IPS-NIHi7 (cell line): ENCODE data around the gene CEP85.

Experiments
- DNase-seq: peaks from one replicate; pipeline ENCODE4 v3.0.0; 2012; ENCODE audit warnings: mixed read lengths; ENCODE audit errors: extremely low spot score

Gene CEP85

DNA sequence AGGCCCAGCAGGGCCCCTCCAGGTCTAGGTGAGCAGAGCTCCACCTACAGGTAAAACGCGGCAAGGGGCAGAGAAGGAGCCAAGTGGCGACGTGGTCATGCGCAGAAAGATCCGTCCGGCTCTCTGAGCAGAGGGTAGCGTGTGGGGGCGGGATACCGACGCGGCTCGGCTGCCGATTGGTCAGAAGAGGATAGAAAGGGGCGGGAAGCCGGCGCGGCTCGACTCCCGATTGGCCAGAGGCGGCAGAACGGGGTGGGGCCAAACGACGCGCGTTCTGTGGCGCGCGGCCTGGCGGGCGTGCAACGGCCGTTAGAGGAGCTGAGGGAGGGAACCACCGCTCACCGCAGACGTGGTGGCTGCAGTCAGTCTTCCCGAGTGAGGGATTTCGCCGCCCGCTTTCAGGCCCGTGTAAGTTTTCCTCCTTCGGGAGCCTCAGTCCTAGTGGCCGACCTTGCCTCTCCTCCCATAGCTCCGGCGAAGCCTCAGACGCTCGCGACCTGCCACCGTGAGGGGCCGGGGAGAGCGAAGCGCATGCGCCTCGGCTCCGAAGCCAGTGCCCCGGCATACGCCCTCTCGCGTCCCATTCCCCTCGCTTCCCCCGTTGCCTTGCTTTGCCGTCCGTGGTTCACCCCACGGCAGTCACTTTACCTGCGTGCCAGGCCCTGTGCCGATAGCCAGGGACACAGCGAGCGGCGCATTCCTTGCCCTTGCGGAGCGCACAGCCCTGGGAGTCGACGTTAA lies at the start of gene CEP85:
Gene CEP85 (plus strand): TSS at position 298 of the 741 bp plus-strand sequence. CDS start 5,584 bp downstream, outside the sequence.
- peak; percentile 100 for DNase-seq

DNA sequence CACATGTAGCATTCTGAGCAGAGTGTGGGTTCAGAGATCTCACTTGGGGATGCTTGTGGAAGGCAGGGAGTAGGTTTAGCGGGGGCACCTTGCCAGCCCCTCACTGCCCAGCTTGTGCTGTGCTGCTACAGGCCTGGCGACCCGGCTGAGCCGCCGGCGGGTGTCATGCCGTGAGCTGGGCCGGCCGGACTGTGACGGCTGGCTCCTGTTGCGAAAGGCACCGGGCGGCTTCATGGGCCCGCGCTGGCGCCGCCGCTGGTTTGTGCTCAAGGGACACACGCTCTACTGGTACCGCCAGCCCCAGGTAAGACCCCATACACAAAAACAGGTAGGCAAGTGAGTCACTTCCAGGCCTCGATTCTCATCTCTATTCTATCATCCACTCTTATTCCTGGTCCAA lies 49.1 kb upstream of the CEP85 start:
- DNase-seq, result no peak

- no peak for DNase-seq
These were observed 46.1 kb upstream of the CEP85 start for GRCh38 chr1:26187882-26188281.

DNA sequence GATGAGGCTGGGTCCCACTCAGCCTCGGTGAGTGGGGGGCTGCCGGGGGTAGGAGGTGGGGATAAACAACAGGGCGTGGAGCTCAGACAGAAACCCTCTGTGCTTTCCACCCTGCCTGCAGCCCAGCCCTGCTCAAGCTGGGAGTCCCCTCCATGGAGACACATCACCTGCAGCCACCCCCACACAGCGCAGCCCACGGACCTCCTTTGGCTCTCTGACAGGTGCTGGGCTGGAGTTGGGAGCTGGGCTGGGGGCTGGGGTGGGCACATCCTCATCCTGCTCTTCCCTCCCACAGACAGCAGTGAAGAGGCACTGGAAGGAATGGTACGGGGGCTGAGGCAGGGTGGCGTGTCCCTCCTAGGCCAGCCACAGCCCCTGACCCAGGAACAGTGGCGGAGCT lies 45.5 kb upstream of the CEP85 start:
- DNase-seq, result no peak

GRCh38 chr1:26189331-26189730 lies 44.7 kb upstream of the CEP85 start:
- DNase-seq, result no peak

DNA sequence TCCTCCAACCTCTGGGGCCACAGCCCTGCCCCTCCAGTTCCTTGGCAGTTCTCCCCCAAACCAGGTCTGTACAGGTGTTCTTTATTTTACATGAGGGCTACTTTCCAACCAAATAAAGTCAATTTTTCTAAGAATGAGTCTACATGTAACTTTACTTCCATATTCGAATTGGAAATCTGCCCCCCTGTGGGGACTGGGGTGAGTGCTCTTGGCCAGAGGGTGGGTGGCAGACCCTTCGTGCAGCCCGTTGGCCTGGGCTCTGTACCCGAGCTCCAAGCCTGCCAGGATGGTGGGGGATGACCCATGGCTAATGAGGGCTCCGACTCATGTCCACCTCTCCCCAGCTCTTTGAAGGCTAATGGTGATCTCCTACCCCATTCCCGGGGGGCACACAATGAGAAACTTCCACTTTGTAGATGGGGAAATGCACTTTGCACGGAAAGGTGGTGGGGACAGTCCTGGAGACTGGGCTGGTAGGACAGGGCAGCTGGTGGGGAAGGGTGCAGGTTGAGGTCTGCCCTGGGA lies 44.2 kb upstream of the CEP85 start:
- no peak for DNase-seq

DNA sequence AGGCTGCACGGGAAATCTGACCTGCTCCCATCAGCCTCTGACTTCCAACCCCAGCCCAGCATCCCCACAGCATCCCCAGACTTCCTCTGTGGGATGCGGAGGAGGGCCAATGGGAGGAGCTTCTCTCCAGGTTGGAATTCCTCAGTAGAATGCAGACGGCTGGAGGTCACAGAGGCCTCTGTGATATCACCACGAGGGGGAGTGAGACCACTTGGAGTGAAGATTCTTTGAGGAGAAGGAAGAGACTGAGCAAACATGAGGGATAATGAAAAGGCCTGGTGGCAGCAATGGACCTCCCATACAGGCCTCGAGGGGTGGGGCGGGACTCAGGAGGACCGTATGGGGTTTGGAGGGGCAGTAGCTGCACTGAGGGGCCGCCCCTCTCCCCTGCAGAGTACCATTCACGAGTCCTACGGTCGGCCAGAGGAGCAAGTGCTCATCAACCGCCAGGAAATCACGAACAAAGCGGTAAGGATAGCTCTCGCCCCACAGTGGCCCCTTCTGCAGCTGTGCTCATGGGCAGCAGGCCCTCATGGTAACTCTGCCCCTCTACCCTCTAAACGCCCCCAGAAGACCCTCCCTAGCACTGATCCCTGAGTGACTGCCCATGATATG lies 43.5 kb upstream of the CEP85 start, which contains the start of gene CATSPER4:
Gene CATSPER4 (plus strand): TSS at position 230 of the 615 bp plus-strand sequence. CDS start 26 bp downstream, at position 256.
- peak; percentile 96 for DNase-seq

DNA sequence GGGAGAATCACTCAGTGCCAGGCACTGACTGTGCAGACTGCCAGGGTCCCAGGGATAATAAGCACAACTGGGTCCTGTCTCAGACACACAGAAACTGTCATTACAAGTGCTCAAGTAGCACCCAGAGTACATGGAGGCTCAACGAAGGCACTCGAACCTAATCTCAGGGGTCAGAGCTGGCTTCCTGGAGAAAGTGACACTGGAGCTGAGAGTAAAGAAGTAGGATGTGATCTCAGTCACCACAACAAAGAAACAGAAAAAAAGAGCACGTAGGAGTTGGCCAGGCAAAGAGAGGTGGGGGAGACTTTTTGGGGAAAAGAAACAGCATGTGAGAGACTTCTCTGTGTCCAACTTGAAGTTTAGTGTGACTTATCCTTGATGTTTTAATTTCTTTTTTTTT lies 42.3 kb upstream of the CEP85 start:
- DNase-seq, result no peak

DNA sequence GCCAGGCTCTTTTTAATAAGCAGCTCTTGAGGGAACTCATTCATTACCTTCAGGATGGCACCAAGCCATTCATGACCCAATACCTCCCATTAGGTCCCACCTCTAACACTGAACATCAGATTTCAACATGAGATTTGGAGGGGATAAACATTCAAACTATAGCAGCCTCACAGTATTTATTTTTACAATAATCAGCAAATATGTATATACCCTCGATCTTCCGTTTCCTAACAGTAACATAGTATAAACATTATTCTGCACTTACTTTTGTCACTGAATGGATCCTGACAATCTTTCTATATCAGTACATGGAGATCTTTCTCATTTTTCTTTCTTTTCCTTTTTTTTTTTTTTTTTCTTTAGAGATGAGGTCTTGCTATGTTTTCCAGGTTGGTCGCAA lies 38.2 kb upstream of the CEP85 start:
- DNase-seq, result no peak

DNA sequence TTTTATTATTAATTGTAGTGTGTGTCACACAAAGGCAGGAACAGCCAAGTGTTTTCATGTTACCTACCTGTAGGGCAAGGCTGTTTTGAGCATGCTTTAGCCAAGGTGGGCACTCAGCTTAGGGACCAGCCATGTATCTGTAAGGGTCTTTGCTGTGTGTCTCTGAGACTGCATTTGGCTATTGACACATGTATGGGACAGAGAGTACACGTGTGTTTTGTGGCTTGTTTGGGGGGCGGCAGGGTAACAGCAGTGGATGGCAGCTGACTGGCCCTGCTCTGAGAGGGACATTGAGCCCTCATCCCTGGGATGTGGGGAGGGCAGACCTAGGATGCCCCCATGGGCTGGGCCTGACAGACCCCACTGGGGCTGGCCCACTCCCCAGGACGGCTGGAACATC lies 36.7 kb upstream of the CEP85 start:
- DNase-seq, result no peak

DNA sequence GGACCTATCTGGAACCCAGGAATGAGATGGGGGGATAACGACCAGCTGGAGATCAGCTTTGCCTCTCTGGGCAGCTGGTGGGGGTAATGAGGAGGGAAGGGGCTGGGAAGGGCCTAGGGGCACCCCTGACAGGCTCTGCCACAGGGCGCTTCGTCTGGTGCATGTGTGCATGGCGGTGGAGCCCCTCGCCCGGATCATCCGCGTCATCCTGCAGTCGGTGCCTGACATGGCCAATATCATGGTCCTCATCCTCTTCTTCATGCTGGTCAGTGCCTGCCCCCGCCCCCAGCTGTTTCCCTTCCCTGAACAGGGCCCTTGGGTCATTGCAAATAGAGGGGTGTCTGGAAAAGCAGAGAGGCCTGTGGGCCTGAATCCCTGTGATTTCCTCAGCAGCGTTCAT lies 36.2 kb upstream of the CEP85 start:
- no peak for DNase-seq

DNA sequence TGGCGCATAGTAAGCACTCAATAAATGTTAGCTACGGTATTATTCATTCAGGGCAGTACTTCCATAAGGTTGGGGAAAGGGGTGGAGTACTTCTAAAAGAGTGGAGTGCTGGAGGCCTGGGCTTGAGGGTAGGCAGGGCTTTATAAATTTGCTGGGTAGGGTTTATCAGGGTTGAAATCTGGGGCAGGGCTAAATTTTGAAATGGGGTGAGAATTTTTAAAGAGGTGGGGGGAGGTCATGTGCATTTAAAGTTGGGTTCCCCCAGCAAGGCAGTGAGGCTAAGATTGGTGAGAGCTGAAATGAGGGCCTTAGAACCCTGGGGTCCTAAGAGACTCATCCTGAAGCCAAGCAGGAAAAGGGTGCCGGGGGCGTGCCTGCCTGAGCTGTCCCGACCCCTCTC lies 33.6 kb upstream of the CEP85 start:
- DNase-seq, result no peak

- DNase-seq, result peak; percentile 38
These were observed 30.2 kb upstream of the CEP85 start for GRCh38 chr1:26203642-26204318.

- DNase-seq, result no peak
These were observed 23.7 kb upstream of the CEP85 start for GRCh38 chr1:26210147-26210870.

- no peak for DNase-seq
These were observed 21.3 kb upstream of the CEP85 start for GRCh38 chr1:26212726-26213125.

DNA sequence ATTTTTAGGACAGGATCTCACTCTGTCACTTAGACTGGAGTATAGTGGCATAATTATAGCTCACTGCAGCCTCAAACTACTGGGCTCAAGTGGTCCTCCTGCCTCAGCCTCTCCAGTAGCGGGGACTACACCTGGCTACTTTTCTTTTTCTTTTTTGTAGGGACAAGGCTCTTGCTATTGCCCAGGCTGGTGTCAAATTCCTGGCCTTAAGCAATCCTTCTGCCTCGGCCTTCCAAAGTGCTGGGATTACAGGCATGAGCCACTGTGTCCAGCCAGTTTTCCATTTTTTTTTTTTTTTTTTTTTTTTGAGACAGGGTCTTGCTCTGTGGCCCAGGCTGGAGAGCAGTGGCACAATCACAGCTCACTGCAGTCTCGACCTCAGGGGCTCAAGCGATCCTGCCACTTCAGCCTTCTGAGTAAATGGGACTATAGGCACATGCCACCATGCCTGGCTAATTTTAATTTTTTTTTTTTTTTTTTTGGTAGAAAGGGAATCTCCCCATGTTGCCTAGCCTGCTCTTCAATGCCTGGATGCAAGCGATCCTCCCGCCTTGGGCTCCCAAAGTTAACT lies 20.6 kb upstream of the CEP85 start:
- no peak for DNase-seq

DNA sequence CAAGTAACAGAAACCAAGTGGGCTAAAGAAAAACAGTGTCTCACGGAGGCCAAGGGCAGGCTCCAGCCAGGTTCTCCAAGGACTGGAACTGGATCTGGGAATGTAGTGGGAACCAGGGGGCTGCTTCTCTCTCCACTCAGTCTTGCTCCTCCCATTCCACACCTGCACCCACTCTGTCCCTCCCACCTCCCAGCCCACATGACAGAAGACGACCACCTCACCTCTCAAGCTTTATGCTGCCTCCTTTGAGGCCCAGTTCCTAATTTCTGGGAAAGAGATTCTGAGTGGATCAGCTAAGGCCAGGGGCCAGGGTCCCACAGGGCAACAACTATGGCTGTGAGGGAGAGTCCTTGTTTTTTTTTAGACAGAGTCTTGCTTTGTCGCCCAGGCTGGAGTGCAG lies 18.8 kb upstream of the CEP85 start:
- DNase-seq, result no peak

DNA sequence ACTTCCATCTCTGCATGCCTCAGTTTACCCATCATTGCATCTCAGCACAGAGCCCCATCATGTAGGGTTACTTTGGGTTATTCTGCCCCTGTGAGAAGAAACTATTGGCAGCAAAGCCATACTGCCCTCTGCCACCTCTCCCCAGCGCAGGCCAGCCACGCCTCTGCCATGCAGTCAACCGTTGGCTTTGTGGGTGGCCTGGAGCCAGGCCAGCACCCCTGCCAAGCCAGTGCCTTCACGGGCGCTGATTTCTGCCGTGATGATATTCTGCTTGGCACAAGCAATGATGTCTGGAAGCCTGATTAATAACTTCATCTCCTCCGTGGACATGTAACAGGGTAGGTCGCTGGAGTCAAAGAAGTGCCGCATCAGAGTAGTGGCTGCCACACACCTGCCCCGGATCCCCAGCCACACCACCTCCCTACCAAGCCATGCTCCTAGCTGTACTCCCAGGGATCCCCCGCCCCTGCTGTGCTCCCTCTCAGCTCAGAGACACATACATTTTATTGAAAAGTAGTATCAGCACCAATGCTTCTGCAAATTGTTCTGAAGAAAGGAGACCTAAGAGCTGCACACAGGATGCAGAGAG lies 15.0 kb upstream of the CEP85 start:
- no peak for DNase-seq

- DNase-seq, result no peak
These were observed 13.6 kb upstream of the CEP85 start for GRCh38 chr1:26220199-26220912.

GRCh38 chr1:26221094-26221493 lies 12.9 kb upstream of the CEP85 start:
- no peak for DNase-seq

GRCh38 chr1:26224606-26225005 lies 9.4 kb upstream of the CEP85 start:
- DNase-seq, result no peak
